Neural cell (in vitro differentiated cells): Measurements from ENCODE around the gene C11orf71. TPM values are rescaled to one million over a fixed set of nuclear protein-coding genes. Genes with fewer than 3 reads are reported as not detected.

Experiments
- H2AFZ ChIP-seq: fragments of 200-600, 300-800 bp; sonication (generic), shearing (Covaris generic); 2 replicates; pipeline ENCODE4 v1.6.0; 2014; ENCODE audit warnings: low read depth, mild to moderate bottlenecking, antibody characterized with exemption, low read length, moderate library complexity
- H3F3A ChIP-seq: fragments of 200-600 bp; shearing (Covaris generic); 2 replicates; pipeline ENCODE4 v1.6.1; 2016; ENCODE audit warnings: mild to moderate bottlenecking, moderate library complexity, mixed read lengths, antibody characterized with exemption, low read length; ENCODE audit not compliant: insufficient read depth, poor library complexity, severe bottlenecking
- H3K27ac ChIP-seq: fragments of 200-600, 300-800 bp; sonication (generic), shearing (Covaris generic); 2 replicates; pipeline ENCODE4 v1.5.1; 2014; ENCODE audit warnings: mild to moderate bottlenecking, low read length, moderate library complexity
- H3K27me3 ChIP-seq: fragments of 300-800, 200-600 bp; sonication (generic), shearing (Covaris generic); 2 replicates; pipeline ENCODE4 v1.6.0; 2014; ENCODE audit warnings: mild to moderate bottlenecking, low read depth, low read length, moderate library complexity; ENCODE audit not compliant: insufficient read depth
- H3K36me3 ChIP-seq: fragments of 300-800, 200-600 bp; sonication (generic), shearing (Covaris generic); 2 replicates; pipeline ENCODE4 v1.5.1; 2014; ENCODE audit warnings: mild to moderate bottlenecking, antibody characterized with exemption, low read length, moderate library complexity; ENCODE audit not compliant: insufficient read depth
- H3K4me2 ChIP-seq: fragments of 300-800, 200-600 bp; sonication (generic), shearing (Covaris generic); 2 replicates; pipeline ENCODE4 v1.6.0; 2014; ENCODE audit warnings: mild to moderate bottlenecking, low read length
- H3K4me3 ChIP-seq: fragments of 300-800, 200-600 bp; sonication (generic), shearing (Covaris generic); 2 replicates; pipeline ENCODE4 v1.5.1; 2014; ENCODE audit warnings: mild to moderate bottlenecking, low read length, moderate library complexity
- H3K79me2 ChIP-seq: fragments of 200-600 bp; shearing (Covaris generic); replicated peaks from 2 replicates; pipeline ENCODE4 v1.6.0; 2014; ENCODE audit warnings: mild to moderate bottlenecking, low read length, moderate library complexity; ENCODE audit not compliant: insufficient read depth
- H3K9ac ChIP-seq: fragments of 300-800, 200-600 bp; sonication (generic), shearing (Covaris generic); 2 replicates; pipeline ENCODE4 v1.6.1; 2016; ENCODE audit warnings: mild to moderate bottlenecking, low read length, mixed read lengths
- H3K9me2 ChIP-seq: fragments of 200-600 bp; shearing (Covaris generic); 2 replicates; pipeline ENCODE4 v1.6.1; 2016; ENCODE audit warnings: mild to moderate bottlenecking, low read length, mixed read lengths; ENCODE audit not compliant: insufficient read depth
- H3K9me3 ChIP-seq: fragments of 200-600, 300-800 bp; sonication (generic), shearing (Covaris generic); 2 replicates; pipeline ENCODE4 v1.6.1; 2016; ENCODE audit warnings: mild to moderate bottlenecking, mixed run types, low read length, moderate library complexity, mixed read lengths
- H4K20me1 ChIP-seq: fragments of 200-600 bp; shearing (Covaris generic); 2 replicates; pipeline ENCODE4 v1.6.1; 2016; ENCODE audit warnings: mild to moderate bottlenecking, mixed run types; ENCODE audit not compliant: insufficient read depth
- EP300 ChIP-seq: fragments of 450-650 bp; conservative IDR thresholded peaks from 2 replicates; pipeline ENCODE4 v1.6.1; 2014; ENCODE audit warnings: antibody characterized with exemption, mild to moderate bottlenecking, moderate library complexity; ENCODE audit not compliant: poor library complexity, severe bottlenecking
- EZH2 ChIP-seq: fragments of 200-600, 300-800 bp; shearing (Covaris generic), sonication (generic); IDR thresholded peaks from 2 replicates; pipeline ENCODE4 v1.6.1; 2014; ENCODE audit warnings: antibody characterized with exemption, low read length, borderline replicate concordance, mild to moderate bottlenecking; ENCODE audit not compliant: insufficient read depth, poor library complexity, severe bottlenecking
- MXI1 ChIP-seq: fragments of 450-650 bp; conservative IDR thresholded peaks from 2 replicates; pipeline ENCODE4 v1.6.1; 2014; ENCODE audit warnings: antibody characterized with exemption, mild to moderate bottlenecking; ENCODE audit not compliant: poor library complexity, severe bottlenecking
- POLR2AphosphoS5 ChIP-seq: IDR thresholded peaks from 2 replicates; pipeline ENCODE4 v1.6.1; 2012
- RAD21 ChIP-seq: fragments of 450-650 bp; conservative IDR thresholded peaks from 2 replicates; pipeline ENCODE4 v1.6.1; 2014; ENCODE audit warnings: antibody characterized with exemption, mild to moderate bottlenecking, moderate library complexity
- SMC3 ChIP-seq: fragments of 450-650 bp; conservative IDR thresholded peaks from 2 replicates; pipeline ENCODE4 v1.6.1; 2014; ENCODE audit warnings: antibody characterized with exemption, mild to moderate bottlenecking, moderate library complexity; ENCODE audit not compliant: poor library complexity
- TAF1 ChIP-seq: IDR thresholded peaks from 2 replicates; pipeline ENCODE4 v1.6.1; 2012; ENCODE audit warnings: low read depth
- polyA plus RNA-seq: library from polyadenylated mRNA; depleted of rRNA; stranded (reverse); fragments of >200 nt; gene quantifications from 2 replicates; pipeline ENCODE4 v1.2.3, GENCODE V29; 2014
- TF ChIP-seq, protein P1 (sequence below): IDR thresholded peaks from 2 replicates; pipeline ENCODE4 v1.6.1; 2012; ENCODE audit warnings: borderline replicate concordance
- TF ChIP-seq, protein P2 (sequence below): fragments of 450-650 bp; IDR thresholded peaks from 2 replicates; pipeline ENCODE4 v1.5.1; 2014; ENCODE audit warnings: antibody characterized with exemption, mild to moderate bottlenecking, moderate library complexity; ENCODE audit not compliant: poor library complexity, severe bottlenecking

C11orf71 gene
- polyA plus RNA-seq, 1 donor from 2014 or later, result 29.9 TPM

DNA sequence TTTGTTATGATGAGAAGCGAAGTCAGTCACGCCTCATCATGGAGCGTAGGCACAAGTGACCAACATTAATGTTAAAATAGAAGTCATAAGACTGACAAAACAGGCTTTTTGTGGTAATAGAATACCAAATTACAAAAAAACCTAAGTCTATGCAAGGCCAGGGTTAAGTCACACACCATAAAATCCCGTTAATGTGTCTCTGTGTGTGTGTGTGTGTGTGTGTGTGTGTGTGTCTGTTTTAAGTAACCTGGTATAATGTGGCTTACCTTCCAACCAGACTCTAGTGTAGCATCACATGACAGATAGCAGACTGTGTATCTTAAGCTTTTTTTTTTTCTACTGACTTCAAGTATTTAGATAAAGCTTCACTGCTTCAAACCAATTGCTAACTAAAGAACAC lies 38.0 kb downstream of the C11orf71 start:
- no peak overlapping the region for H3K27ac ChIP-seq
- no peak overlapping the region for H3K4me2 ChIP-seq
- H2AFZ ChIP-seq, result no peak overlapping the region
- H3K36me3 ChIP-seq, result no peaks in the 10 kb centered on the region
- H3K4me3 ChIP-seq, result no peak overlapping the region
- H3K27me3 ChIP-seq, result no peaks in the 10 kb centered on the region
- H3K79me2 ChIP-seq, result no peaks in the 10 kb centered on the region
- H3K9me2 ChIP-seq, result no peaks in the 10 kb centered on the region
- no peak for TF ChIP-seq MXI1
- no peak for TF ChIP-seq SMC3
- TF ChIP-seq TAF1, result no peak
- TF ChIP-seq RAD21, result no peak
- TF ChIP-seq EP300, result no peak
- TF ChIP-seq POLR2AphosphoS5, result no peak
- TF ChIP-seq EZH2, result no peak
- TF ChIP-seq, protein P1, sequence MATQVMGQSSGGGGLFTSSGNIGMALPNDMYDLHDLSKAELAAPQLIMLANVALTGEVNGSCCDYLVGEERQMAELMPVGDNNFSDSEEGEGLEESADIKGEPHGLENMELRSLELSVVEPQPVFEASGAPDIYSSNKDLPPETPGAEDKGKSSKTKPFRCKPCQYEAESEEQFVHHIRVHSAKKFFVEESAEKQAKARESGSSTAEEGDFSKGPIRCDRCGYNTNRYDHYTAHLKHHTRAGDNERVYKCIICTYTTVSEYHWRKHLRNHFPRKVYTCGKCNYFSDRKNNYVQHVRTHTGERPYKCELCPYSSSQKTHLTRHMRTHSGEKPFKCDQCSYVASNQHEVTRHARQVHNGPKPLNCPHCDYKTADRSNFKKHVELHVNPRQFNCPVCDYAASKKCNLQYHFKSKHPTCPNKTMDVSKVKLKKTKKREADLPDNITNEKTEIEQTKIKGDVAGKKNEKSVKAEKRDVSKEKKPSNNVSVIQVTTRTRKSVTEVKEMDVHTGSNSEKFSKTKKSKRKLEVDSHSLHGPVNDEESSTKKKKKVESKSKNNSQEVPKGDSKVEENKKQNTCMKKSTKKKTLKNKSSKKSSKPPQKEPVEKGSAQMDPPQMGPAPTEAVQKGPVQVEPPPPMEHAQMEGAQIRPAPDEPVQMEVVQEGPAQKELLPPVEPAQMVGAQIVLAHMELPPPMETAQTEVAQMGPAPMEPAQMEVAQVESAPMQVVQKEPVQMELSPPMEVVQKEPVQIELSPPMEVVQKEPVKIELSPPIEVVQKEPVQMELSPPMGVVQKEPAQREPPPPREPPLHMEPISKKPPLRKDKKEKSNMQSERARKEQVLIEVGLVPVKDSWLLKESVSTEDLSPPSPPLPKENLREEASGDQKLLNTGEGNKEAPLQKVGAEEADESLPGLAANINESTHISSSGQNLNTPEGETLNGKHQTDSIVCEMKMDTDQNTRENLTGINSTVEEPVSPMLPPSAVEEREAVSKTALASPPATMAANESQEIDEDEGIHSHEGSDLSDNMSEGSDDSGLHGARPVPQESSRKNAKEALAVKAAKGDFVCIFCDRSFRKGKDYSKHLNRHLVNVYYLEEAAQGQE, result no peak
- TF ChIP-seq, protein P2, sequence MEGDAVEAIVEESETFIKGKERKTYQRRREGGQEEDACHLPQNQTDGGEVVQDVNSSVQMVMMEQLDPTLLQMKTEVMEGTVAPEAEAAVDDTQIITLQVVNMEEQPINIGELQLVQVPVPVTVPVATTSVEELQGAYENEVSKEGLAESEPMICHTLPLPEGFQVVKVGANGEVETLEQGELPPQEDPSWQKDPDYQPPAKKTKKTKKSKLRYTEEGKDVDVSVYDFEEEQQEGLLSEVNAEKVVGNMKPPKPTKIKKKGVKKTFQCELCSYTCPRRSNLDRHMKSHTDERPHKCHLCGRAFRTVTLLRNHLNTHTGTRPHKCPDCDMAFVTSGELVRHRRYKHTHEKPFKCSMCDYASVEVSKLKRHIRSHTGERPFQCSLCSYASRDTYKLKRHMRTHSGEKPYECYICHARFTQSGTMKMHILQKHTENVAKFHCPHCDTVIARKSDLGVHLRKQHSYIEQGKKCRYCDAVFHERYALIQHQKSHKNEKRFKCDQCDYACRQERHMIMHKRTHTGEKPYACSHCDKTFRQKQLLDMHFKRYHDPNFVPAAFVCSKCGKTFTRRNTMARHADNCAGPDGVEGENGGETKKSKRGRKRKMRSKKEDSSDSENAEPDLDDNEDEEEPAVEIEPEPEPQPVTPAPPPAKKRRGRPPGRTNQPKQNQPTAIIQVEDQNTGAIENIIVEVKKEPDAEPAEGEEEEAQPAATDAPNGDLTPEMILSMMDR, result no peak
- H3F3A ChIP-seq, result no peaks in the 10 kb centered on the region
- H3K9me3 ChIP-seq, result no peaks in the 10 kb centered on the region
- H3K9ac ChIP-seq, result no peak overlapping the region
- H4K20me1 ChIP-seq, result no peaks in the 10 kb centered on the region

DNA sequence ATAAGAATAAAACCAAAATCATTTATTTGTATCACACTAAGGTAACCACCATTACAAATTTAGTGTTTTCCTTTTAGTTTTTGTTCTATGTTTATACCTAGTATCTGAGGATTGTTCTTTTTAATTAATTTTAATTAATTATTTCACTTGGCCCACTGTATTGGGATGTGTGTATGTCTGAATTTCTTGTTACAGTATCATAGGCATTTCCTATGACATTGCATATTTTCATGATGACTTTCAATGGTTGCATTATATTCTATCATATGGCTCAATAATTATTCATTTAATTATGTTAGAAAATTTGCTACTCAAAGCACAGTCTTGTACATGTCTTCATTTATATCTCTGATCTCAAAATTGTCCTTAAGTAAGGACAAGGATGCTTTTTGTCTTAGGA lies 41.0 kb downstream of the C11orf71 start:
- TF ChIP-seq RAD21, result no peak
- TF ChIP-seq, protein P2, result no peak
- no peak for TF ChIP-seq TAF1
- no peak for TF ChIP-seq EP300
- no peak for TF ChIP-seq MXI1
- no peak for TF ChIP-seq EZH2
- TF ChIP-seq SMC3, result no peak
- no peak for TF ChIP-seq POLR2AphosphoS5
- TF ChIP-seq, protein P1, result no peak
- no peaks in the 10 kb centered on the region for H3K9me3 ChIP-seq
- H2AFZ ChIP-seq, result no peak overlapping the region
- no peak overlapping the region for H3K4me3 ChIP-seq
- H3K27ac ChIP-seq, result no peak overlapping the region
- no peak overlapping the region for H3K4me2 ChIP-seq
- H3K9me2 ChIP-seq, result no peaks in the 10 kb centered on the region
- no peaks in the 10 kb centered on the region for H4K20me1 ChIP-seq
- no peak overlapping the region for H3K9ac ChIP-seq
- no peaks in the 10 kb centered on the region for H3F3A ChIP-seq
- H3K79me2 ChIP-seq, result no peaks in the 10 kb centered on the region
- no peaks in the 10 kb centered on the region for H3K27me3 ChIP-seq
- no peaks in the 10 kb centered on the region for H3K36me3 ChIP-seq
